ENCODE data around the gene IGFL4. TPM values are rescaled to one million over a fixed set of nuclear protein-coding genes. Genes with fewer than 3 reads are reported as not detected.
A peak's percentile ranks its signal among the peaks of the same experiment; 100 is the strongest.

Gene IGFL4
- total RNA-seq, 1 donor from 2014 or later = 0.84 TPM

GRCh38 chr19:46043519-46043918 is 2.7 kb upstream of the IGFL4 start:
- no peak for DNase-seq (ENCODE audit: low spot score, unreplicated experiment)
- Mint-ChIP-seq H3K27me3 (peaks cover 19% of the 10 kb centered on the region), H3K4me1 (ENCODE audit: low read depth) (peaks cover 12% of the 10 kb centered on the region), H3K4me3 (ENCODE audit: low read depth) (no peak overlapping the region), H3K9me3 (ENCODE audit: low read depth) (peaks cover 53% of the 10 kb centered on the region), H3K27ac (no peak overlapping the region), H3K36me3 (ENCODE audit: insufficient read depth) (peaks cover 20% of the 10 kb centered on the region)
- TF ChIP-seq CTCF (IDR thresholded peaks at IDR 0.05; ENCODE audit: unreplicated experiment) = no peak

DNA sequence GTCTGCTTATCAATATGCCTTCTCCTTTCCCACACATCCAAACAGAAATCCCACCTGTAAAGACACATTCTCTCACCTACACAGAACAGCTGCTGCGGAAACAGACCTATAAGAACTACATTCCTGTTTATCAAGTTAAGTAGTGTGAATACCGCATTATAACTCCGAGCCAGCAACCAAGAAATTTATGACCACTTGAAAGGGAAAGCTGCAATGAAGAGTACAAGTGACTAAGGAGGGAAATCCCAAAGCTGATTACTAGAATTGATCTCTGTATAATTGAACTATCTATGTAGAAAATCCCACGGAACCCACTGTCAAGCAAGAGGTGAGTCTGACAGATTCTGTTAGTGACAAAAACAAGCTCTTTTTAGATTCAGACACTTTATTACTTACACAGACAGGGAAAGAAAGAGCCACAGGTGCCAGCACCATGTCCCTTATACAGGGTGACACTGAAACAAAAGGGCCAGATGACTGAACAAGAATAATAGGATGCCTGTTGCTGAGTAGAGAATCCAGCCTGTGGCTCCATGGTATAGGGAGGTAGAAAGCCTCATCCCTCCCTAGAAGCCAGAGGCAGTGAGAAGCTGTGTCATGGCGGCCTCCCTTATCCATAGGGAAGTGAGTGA is 1.6 kb upstream of the IGFL4 start:
- H3K9me3 Mint-ChIP-seq (ENCODE audit: low read depth) = peaks cover 44% of the 10 kb centered on the region
- H3K27ac Mint-ChIP-seq = peak overlapping the region; percentile 2
- H3K4me1 Mint-ChIP-seq (ENCODE audit: low read depth) = peaks cover 12% of the 10 kb centered on the region
- H3K27me3 Mint-ChIP-seq = peaks cover 10% of the 10 kb centered on the region
- H3K36me3 Mint-ChIP-seq (ENCODE audit: insufficient read depth) = peaks cover 18% of the 10 kb centered on the region
- no peak for DNase-seq (ENCODE audit: low spot score, unreplicated experiment)
- H3K4me3 Mint-ChIP-seq (ENCODE audit: low read depth) = no peak overlapping the region
- no peak for TF ChIP-seq CTCF (IDR thresholded peaks at IDR 0.05; ENCODE audit: unreplicated experiment)

GRCh38 chr19:46040125-46040524 is 677 bp downstream of the IGFL4 start:
- peaks cover 27% of the 10 kb centered on the region for H3K9me3 Mint-ChIP-seq (ENCODE audit: low read depth)
- no peak for TF ChIP-seq CTCF (IDR thresholded peaks at IDR 0.05; ENCODE audit: unreplicated experiment)
- peaks cover 12% of the 10 kb centered on the region for H3K4me1 Mint-ChIP-seq (ENCODE audit: low read depth)
- no peak overlapping the region for H3K27ac Mint-ChIP-seq
- DNase-seq (ENCODE audit: low spot score, unreplicated experiment) = no peak
- peaks cover 20% of the 10 kb centered on the region for H3K36me3 Mint-ChIP-seq (ENCODE audit: insufficient read depth)
- no peak overlapping the region for H3K4me3 Mint-ChIP-seq (ENCODE audit: low read depth)
- no peaks in the 10 kb centered on the region for H3K27me3 Mint-ChIP-seq

DNA sequence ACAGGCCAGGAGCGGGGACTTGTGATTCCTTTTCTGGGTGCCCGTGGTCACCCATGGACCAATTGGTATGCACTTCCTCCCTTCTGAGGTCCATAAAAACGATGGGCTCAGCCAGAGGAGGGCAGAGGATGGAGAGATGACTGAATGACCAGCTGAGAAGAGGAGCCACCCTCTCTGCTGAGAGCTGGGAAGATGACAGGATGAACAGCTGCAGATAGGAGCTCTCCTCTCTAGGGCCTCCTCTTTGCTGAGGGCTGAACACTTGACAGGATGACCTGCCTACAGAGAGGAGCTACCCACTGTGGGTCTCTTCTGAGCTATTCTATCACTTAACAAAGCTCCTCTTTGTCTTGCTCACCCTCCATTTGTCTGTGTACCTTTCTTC is 4.1 kb downstream of the IGFL4 start:
- H3K9me3 Mint-ChIP-seq (ENCODE audit: low read depth) = peaks cover 7% of the 10 kb centered on the region
- no peak for DNase-seq (ENCODE audit: low spot score, unreplicated experiment)
- no peak for TF ChIP-seq CTCF (IDR thresholded peaks at IDR 0.05; ENCODE audit: unreplicated experiment)
- peaks cover 7% of the 10 kb centered on the region for H3K4me1 Mint-ChIP-seq (ENCODE audit: low read depth)
- no peak overlapping the region for H3K4me3 Mint-ChIP-seq (ENCODE audit: low read depth)
- no peaks in the 10 kb centered on the region for H3K27me3 Mint-ChIP-seq
- H3K27ac Mint-ChIP-seq = no peak overlapping the region
- peaks cover 4% of the 10 kb centered on the region for H3K36me3 Mint-ChIP-seq (ENCODE audit: insufficient read depth)

DNA sequence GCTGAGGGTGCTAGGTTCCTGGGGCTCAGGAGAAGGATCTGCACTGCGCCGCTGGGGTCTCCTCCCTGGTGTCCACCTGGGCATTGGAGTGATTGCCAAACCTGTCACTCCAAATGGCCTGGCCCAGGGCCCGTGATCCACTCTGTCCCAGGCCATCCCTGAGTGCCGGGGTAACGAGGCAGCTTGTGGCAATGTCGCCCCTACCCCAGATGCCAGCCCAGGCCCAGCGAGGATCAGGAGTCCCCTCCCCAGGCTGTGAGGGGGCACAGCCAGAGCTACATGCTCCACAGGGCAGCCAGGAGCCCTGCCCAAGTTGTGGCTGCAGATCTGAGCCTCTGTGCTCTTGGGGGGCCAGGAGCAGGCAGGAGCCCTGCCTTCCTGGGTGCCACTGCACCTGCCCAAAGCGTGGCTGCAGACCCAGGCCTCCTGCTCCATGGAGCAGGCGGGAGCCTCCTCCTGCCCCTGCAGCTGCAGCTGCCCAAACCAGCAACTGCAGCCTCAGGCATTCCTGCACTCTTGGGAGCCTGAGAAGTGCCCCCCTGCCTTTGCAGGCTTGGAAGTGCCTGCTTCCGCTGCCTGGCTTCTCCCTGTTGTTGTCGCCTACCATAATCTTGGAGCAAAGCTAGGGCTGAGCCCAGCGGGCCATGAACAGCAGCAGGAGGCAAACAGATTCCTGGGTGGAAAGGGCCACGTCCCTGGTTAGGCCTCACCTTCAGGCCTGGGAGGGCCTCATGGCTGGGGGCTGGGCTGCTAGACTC is 4.6 kb downstream of the IGFL4 start:
- H3K27ac Mint-ChIP-seq = no peak overlapping the region
- H3K4me1 Mint-ChIP-seq (ENCODE audit: low read depth) = peaks cover 10% of the 10 kb centered on the region
- H3K9me3 Mint-ChIP-seq (ENCODE audit: low read depth) = peaks cover 5% of the 10 kb centered on the region
- peaks cover 4% of the 10 kb centered on the region for H3K36me3 Mint-ChIP-seq (ENCODE audit: insufficient read depth)
- H3K27me3 Mint-ChIP-seq = no peaks in the 10 kb centered on the region
- DNase-seq (ENCODE audit: low spot score, unreplicated experiment) = no peak
- H3K4me3 Mint-ChIP-seq (ENCODE audit: low read depth) = no peak overlapping the region
- TF ChIP-seq CTCF (IDR thresholded peaks at IDR 0.05; ENCODE audit: unreplicated experiment) = no peak

Data from progenitor cell of endocrine pancreas (in vitro differentiated cells).